Tibial nerve (tissue), 4 donors: ENCODE results near the gene NEAT1. TPM values are rescaled to one million over a fixed set of nuclear protein-coding genes. Genes with fewer than 3 reads are reported as not detected.

Source experiments
- DNase-seq, 2 donors: peaks; one replicate each; pipeline ENCODE4 v3.0.0-alpha.2; 2019; ENCODE audit warnings: low spot score in 2 of 2
- H3K27ac ChIP-seq, 4 donors: fragments of 200-600 bp; sonication (generic) in 3 of 4; one replicate each; pipeline ENCODE4 v1.5.1; 2017 to 2019; ENCODE audit warnings: mild to moderate bottlenecking in 1 of 4
- H3K27me3 ChIP-seq, 2 donors: fragments of 200-600 bp; sonication (generic) in 1 of 2; one replicate each; pipeline versions ENCODE4 v1.5.1 to v1.6.0; 2017 to 2019
- H3K36me3 ChIP-seq, 3 donors: fragments of 200-600 bp; sonication (generic); one replicate each; pipeline ENCODE4 v1.5.1; 2018 to 2019
- H3K4me1 ChIP-seq, 4 donors: fragments of 200-600 bp; sonication (generic) in 3 of 4; one replicate each; pipeline ENCODE4 v1.5.1; 2017 to 2019
- H3K4me3 ChIP-seq, 4 donors: fragments of 200-600 bp; sonication (generic) in 3 of 4; one replicate each; pipeline ENCODE4 v1.5.1; 2017 to 2019; ENCODE audit warnings: mild to moderate bottlenecking in 1 of 4, moderate library complexity in 1 of 4
- H3K9me3 ChIP-seq, 4 donors: fragments of 200-600 bp; sonication (generic) in 3 of 4; one replicate each; pipeline ENCODE4 v1.5.1; 2017 to 2019
- EP300 ChIP-seq, 2 donors: sonication (generic); formaldehyde crosslinking; IDR thresholded peaks; one replicate each; pipeline ENCODE4 v1.6.1; 2017; ENCODE audit warnings: antibody characterized with exemption in 2 of 2, mild to moderate bottlenecking in 1 of 2
- POLR2A ChIP-seq, 2 donors: fragments of 450-650 bp; IDR thresholded peaks; one replicate each; pipeline ENCODE4 v1.6.1; 2017; ENCODE audit warnings: antibody characterized with exemption in 2 of 2, mild to moderate bottlenecking in 2 of 2, moderate library complexity in 2 of 2
- WGBS, 2 donors: methylation state at CpG; one replicate each; pipeline ENCODE4 v1.1.5; 2018; 5-methylcytosine and 5-hydroxymethylcytosine counted together
- total RNA-seq, 4 donors: library from RNA; depleted of rRNA; stranded (reverse); fragments of >200 nt; gene quantifications; one replicate each; pipeline ENCODE4 v1.1.0, GENCODE V29; 2016
- TF ChIP-seq, protein P1 (sequence below), 5 experiments: fragments of 200-600 bp in 3 of 5; fragments of 450-650 bp in 2 of 5; sonication (generic) in 3 of 5; IDR thresholded peaks; one replicate each; pipeline ENCODE4 v1.5.1; 2016 to 2019; ENCODE audit warnings: antibody characterized with exemption in 5 of 5, mild to moderate bottlenecking in 3 of 5, moderate library complexity in 2 of 5

Gene NEAT1
- total RNA-seq, 4 donors from 2014 or later = 427 to 571 (median 461) TPM

DNA sequence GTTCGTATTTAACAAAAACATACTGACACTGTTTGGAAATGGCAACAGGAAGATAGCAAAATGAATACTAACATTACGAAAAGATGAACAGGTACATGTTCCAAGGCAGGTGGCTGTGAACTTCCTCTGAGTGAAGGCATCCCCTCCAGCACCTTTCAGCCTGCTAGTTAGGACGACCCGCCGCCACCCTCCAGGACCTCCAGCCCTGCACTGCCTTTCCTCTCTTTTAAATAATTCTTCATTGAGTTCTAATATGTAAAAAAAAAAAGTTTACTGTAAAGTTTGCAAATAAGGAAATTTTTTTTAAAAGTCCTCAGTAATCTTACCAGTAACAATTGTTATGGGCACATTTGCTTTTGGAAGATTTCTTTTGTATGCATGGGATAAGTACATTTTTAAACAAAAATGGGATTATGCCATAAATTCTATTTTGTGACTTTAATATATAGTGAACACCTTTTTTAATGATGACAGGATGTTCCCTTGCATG, 6.0 kb downstream of the NEAT1 start:
- peak overlapping the region; percentile 71 to 89 (median 80) for H3K4me3 ChIP-seq
- peak overlapping the region; percentile 98 to 100 (median 99) for H3K27ac ChIP-seq
- peak in 1 of 2 donors; percentile 29 for DNase-seq
- H3K36me3 ChIP-seq = peaks cover 2 to 64% (median 9%) of the 10 kb centered on the region in 3 donors
- H3K4me1 ChIP-seq = peaks cover 0 to 68% (median 52%) of the 10 kb centered on the region in 4 donors
- H3K27me3 ChIP-seq = no peaks in the 10 kb centered on the region
- H3K9me3 ChIP-seq = no peaks in the 10 kb centered on the region
- 31 to 34% methylated on average over 5 of the region's 5 CpGs for WGBS, 2 donors
- peak in 1 of 2 donors; percentile 45 for TF ChIP-seq EP300 (IDR thresholded peaks at IDR 0.05)
- peak in 1 of 2 donors; percentile 6 for TF ChIP-seq POLR2A (IDR thresholded peaks at IDR 0.05)
- TF ChIP-seq, protein P1, sequence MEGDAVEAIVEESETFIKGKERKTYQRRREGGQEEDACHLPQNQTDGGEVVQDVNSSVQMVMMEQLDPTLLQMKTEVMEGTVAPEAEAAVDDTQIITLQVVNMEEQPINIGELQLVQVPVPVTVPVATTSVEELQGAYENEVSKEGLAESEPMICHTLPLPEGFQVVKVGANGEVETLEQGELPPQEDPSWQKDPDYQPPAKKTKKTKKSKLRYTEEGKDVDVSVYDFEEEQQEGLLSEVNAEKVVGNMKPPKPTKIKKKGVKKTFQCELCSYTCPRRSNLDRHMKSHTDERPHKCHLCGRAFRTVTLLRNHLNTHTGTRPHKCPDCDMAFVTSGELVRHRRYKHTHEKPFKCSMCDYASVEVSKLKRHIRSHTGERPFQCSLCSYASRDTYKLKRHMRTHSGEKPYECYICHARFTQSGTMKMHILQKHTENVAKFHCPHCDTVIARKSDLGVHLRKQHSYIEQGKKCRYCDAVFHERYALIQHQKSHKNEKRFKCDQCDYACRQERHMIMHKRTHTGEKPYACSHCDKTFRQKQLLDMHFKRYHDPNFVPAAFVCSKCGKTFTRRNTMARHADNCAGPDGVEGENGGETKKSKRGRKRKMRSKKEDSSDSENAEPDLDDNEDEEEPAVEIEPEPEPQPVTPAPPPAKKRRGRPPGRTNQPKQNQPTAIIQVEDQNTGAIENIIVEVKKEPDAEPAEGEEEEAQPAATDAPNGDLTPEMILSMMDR (IDR thresholded peaks at IDR 0.05) = no peak

DNA sequence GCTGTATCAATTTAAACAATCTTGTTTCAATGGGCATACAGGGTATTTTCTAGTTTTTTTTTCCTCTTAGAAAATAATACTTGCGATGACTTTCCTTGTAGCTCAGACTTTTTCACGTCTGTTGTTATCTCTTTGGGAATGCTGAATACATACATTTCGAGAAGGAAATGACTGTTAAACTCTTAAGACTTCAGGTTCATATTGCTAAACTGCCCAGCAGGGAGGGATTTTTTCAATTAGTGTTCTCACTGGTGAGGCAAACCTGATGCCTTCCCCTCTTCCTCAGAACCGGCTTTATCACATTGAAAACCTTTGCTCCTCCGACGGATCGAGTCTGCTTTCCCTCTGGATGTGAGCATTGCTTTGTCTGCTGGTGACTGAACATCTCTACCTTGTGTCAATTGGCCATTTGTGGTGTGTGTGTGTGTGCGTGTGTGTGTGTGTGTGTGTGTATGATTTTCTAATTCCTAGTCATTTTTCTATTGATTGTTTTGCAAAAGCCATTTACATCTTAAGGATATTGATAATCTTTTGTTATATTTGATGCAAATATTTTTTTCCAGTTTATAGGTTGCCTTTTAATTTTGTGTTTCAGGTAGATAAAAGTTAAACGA, 6.6 kb downstream of the NEAT1 start:
- peak in 1 of 2 donors; percentile 50 for DNase-seq
- TF ChIP-seq POLR2A (IDR thresholded peaks at IDR 0.05) = no peak
- TF ChIP-seq, protein P1 (IDR thresholded peaks at IDR 0.05) = no peak
- TF ChIP-seq EP300 (IDR thresholded peaks at IDR 0.05) = peak in 1 of 2 donors; percentile 82
- Histone ChIP-seq H3K4me3 (peak overlapping the region in 3 of 4 donors; percentile 79 to 89 (median 80)), H3K4me1 (peaks cover 0 to 74% (median 57%) of the 10 kb centered on the region in 4 donors), H3K36me3 (peaks cover 2 to 63% (median 7%) of the 10 kb centered on the region in 3 donors), H3K27me3 (no peaks in the 10 kb centered on the region), H3K27ac (peak overlapping the region; percentile 98 to 100 (median 99)), H3K9me3 (no peaks in the 10 kb centered on the region)
- WGBS, 2 donors = 7 to 8% methylated on average over 9 of the region's 9 CpGs

DNA sequence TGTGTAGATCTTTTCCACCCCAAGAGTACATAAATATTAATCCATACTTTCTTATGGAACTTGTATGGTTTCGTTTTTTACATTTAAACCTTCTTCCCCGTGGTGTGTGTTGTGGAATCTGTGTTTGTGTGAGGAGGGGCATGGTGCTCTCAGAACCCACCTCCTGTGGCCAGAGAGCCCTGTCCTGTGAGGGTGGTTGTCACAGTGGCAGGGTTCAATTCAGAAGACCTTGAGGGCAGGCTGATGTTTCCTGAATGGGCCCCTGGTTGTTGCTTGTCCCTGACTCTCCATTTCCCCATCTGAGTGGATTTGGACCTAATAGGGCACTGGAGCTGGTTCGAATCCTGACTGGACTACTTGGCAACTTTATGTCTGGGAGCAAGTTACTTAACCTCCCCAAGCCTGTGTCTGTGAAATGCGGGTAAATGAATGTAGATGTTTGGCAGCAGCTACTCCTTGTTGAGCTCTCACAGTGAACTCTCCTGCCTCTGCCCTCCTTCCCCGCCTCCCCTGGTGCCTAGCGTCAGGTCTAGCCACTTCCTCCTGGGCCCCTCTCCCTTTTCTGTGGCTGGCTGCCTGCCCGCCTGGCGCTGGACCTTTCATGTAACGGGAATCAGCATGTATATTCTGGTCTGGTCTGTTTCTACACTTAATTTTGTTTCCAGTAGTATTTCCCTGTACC, 7.3 kb downstream of the NEAT1 start:
- Histone ChIP-seq H3K36me3 (peaks cover 2 to 63% (median 3%) of the 10 kb centered on the region in 3 donors), H3K4me1 (peaks cover 0 to 81% (median 64%) of the 10 kb centered on the region in 4 donors), H3K4me3 (peak overlapping the region; percentile 4 to 89 (median 80)), H3K27ac (peak overlapping the region; percentile 52 to 100 (median 98)), H3K9me3 (no peaks in the 10 kb centered on the region), H3K27me3 (no peaks in the 10 kb centered on the region)
- DNase-seq = peak in 1 of 2 donors; percentile 57
- WGBS, 2 donors = 4 to 5% methylated on average over 9 of the region's 9 CpGs
- peak in 1 of 2 donors; percentile 40 for TF ChIP-seq POLR2A (IDR thresholded peaks at IDR 0.05)
- TF ChIP-seq EP300 (IDR thresholded peaks at IDR 0.05) = peak in 1 of 2 donors; percentile 86
- TF ChIP-seq, protein P1 (IDR thresholded peaks at IDR 0.05) = no peak

DNA sequence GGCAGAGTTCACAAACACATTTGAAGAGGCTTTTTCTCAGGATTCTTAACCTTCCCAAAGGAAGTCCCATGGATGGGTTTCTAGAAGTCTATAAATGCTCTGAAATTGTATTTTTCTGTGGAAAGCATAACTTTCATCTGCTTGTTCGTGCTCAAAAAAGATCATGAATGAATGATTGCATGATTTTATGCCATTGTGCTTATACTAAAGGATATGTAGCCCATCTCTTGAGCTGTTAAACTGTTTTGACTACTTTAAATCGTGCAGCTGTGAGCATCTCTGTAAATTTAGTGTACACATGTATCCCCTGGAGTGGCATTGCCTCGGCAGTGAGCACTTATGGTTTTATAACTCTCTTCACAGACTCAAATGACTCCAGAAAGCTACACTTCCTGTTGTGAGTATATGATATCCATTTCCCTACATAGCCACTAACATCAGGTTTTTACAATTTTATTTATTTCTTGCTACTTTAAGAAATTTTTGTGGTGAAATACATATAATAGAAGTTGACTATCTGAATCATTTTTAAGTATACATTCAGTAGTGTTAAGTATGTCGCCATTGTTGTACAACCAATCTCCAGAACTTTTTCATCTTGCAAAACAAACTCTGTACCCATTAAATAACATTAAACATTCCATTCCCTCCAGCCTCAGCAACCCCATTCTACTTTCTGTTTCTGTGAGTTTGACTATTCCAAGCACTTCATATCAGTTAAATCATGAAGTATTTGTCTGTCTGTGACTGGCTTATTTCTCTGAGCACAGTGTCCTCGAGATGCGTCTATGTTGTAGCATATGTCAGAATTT, 8.0 kb downstream of the NEAT1 start:
- H3K36me3 ChIP-seq = peaks cover 0 to 63% (median 8%) of the 10 kb centered on the region in 3 donors

More for the DNA sequence above, 8.0 kb downstream of the NEAT1 start:
- TF ChIP-seq POLR2A (IDR thresholded peaks at IDR 0.05) (no peak), EP300 (IDR thresholded peaks at IDR 0.05) (no peak)
- TF ChIP-seq, protein P1 (IDR thresholded peaks at IDR 0.05) = no peak
- peaks cover 0 to 88% (median 69%) of the 10 kb centered on the region in 4 donors for H3K4me1 ChIP-seq
- H3K27ac ChIP-seq = peak overlapping the region; percentile 52 to 100 (median 98)
- peak overlapping the region; percentile 4 to 89 (median 80) for H3K4me3 ChIP-seq
- DNase-seq = peak in 1 of 2 donors; percentile 6
- 34 to 36% methylated on average over 6 of the region's 6 CpGs for WGBS, 2 donors
- no peaks in the 10 kb centered on the region for H3K9me3 ChIP-seq
- no peaks in the 10 kb centered on the region for H3K27me3 ChIP-seq
